HG03139 (cell line): ENCODE results near the gene USP19.

Experiments used
- ATAC-seq: cut with Tn5 transposase; IDR thresholded peaks from one replicate; pipeline ENCODE4 v1.9.1; 2021; ENCODE audit not compliant: unreplicated experiment

The USP19 gene

DNA sequence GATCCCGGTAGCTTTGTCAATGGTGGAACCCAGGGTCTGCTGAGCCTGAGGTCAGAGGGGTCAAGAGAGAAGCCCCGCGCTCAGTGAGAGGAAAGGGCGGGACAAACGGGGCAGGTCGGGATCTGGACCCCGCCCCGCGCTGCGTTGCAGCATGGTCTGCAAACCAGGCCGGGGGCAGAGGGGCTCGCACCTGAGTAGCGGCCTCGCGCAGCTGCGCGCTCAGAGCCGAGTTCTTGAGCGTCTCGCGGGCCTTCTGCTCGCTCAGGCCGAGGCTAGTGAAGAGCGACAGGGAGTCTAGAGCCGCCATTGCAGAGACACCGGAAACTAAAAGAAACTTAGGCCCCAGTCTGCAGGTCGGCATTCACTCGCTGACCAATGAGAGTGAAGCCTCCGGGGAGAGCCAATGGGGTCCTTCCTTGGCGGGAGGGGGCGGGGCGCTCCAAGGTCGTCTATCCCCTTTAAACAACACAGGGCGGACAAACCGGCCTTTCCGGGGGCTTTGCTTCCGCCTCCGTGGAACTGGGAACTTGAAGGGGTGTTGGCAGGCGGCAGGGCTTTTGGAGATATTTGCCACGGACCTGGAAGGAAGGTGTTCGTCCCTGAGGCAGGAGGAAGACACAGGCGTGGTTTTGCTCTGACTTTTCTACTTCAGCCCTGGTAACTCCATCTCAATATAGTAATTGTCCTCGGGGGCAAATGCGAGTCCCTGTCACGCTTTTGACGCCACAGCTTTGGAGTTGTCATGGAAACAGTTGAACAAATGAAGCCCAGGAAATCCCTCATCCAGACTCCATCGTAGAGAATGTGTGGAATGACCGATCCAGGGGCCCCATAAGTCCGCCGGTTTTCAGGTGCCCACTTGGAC, 16.0 kb downstream of the USP19 start, which contains the start of gene QARS1:
TSS of gene QARS1 (minus strand) at position 331 of the 865 bp plus-strand sequence. CDS start at position 307, 24 bp downstream.
- ATAC-seq: peak; percentile 86

DNA sequence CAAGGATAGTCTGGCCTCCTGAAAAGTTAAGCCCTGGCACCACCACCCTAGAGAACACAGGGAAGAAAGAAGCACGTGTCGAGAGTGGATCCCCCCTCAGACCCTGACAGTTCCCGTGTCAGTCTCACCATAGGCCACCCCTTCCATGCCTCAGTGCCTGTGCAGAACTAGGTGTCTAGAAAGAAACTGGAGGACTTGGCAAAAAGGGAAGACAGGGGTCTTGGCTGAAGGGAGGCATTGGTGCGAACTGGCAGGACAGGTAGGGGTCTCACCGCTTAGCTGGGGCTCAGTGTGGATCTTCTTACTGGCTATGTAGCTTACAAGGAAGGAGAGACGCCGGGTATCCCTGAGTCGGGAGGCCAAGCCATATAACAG, 16.6 kb downstream of the USP19 start:
- ATAC-seq: no peak

DNA sequence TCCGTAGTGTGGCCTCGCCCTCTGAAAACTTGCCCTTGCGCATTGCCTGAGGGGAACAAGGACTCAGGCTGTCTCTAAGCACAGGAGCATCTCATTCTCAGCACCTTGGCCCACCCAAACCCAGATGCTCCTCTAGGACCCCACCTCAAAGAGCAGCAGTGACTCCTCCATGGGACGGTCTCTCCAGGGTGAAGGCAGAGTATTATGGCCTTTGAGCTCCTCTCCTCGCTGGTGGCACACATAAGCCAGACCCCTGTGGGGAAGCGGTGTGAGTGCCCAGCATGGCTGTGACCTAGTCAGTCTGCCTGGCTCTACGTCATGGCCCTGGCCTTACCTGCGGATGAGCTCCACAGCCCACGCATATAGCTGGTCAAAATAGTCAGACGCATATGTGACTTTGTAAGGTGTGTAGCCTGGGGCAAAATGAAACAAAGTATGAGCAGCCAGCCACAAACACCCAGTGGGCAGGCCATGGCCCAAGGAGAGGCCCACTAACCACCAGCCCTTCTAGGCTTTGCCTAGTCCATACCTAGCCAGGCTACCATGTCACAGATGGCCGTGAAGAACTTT, 20.5 kb downstream of the USP19 start:
- ATAC-seq: no peak

GRCh38 chr3:49098910-49099630, 21.6 kb downstream of the USP19 start:
- ATAC-seq: no peak

- ATAC-seq: no peak
Measured at GRCh38 chr3:49098429-49098828, 22.2 kb downstream of the USP19 start.

GRCh38 chr3:49093853-49094767, 26.5 kb downstream of the USP19 start, which contains the start of gene QRICH1:
QRICH1 (minus strand) TSS chr3:49094071; CDS start chr3:49077017, 17,054 bp downstream.
- ATAC-seq: peak; percentile 63

- ATAC-seq: peak; percentile 20
Measured at GRCh38 chr3:49092938-49093852, 27.4 kb downstream of the USP19 start.

DNA sequence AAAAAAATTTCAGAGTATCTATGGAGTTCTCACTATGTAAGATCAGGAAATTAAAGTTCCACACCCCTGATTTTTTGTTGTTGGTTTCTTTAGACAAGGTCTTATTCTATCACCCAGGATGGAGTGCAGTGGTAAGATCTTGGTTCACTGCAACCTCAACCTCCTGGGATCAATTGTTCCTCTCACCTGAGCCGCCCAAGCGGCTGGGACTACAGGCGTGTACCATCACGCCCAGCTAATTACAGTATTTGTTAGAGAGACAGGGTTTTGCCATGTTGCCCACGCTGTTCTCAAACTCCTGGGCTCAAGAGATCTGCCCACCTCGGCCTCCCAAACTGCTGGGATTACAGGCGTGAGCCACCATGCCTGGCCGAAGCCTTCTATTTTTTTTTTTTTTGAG, 39.2 kb downstream of the USP19 start:
- no peak for ATAC-seq

- no peak for ATAC-seq
Measured at GRCh38 chr3:49079270-49079669, 41.4 kb downstream of the USP19 start.

GRCh38 chr3:49076646-49077045, 44.0 kb downstream of the USP19 start:
- ATAC-seq: no peak

DNA sequence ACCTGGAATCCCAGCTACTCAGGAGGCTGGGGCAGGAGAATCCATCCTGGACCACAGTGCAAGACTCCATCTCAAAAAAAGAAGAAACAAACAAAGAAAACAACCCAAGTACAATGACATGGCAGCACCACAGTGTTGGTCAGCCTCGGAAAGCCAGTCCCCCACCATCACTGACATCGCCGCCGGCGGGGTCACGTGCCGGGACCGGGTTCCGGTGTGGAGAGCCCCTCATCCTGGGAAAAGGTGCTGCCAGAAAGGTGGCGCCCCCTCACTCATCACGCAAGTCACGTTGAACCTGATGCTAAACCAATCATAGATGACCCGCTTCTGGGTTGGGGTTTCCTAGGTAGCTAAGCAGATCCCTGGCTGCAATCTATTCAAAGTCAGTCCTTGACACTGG, 44.5 kb downstream of the USP19 start:
- no peak for ATAC-seq
